Kidney epithelial cell (primary cell): ENCODE measurements around the gene GREB1. TPM values are rescaled to one million over a fixed set of nuclear protein-coding genes. Genes with fewer than 3 reads are reported as not detected.

Experiments used
- DNase-seq: peaks from one replicate; pipeline ENCODE4 v3.0.0-alpha.2; 2010; ENCODE audit warnings: low read depth
- H3K27me3 ChIP-seq: 2 replicates; pipeline ENCODE4 v1.6.0; 2011; ENCODE audit warnings: low read length; ENCODE audit not compliant: control insufficient read depth, insufficient read depth
- H3K36me3 ChIP-seq: 2 replicates; pipeline ENCODE4 v1.5.1; 2011; ENCODE audit warnings: low read length; ENCODE audit not compliant: control insufficient read depth, insufficient read depth
- H3K4me3 ChIP-seq: 2 replicates; pipeline ENCODE4 v1.5.1; 2011; ENCODE audit warnings: low read depth, mild to moderate bottlenecking, control low read depth, low read length
- CTCF ChIP-seq: IDR thresholded peaks from 2 replicates; pipeline ENCODE4 v1.5.1; 2011; ENCODE audit warnings: mild to moderate bottlenecking, moderate library complexity, low read length, control low read depth, inconsistent platforms; ENCODE audit not compliant: insufficient read depth, poor library complexity, severe bottlenecking
- total RNA-seq: library from RNA; depleted of rRNA; stranded (reverse); fragments of >200 nt; gene quantifications from 2 replicates; pipeline ENCODE4 v1.2.3, GENCODE V29; 2015

GREB1 gene
- total RNA-seq, 1 donor from 2014 or later: 2.8 TPM

GRCh38 chr2:11651856-11652548 is 118.2 kb downstream of the GREB1 start:
- TF ChIP-seq CTCF: no peak
- Histone ChIP-seq H3K36me3 (no peaks in the 10 kb centered on the region), H3K4me3 (no peak overlapping the region), H3K27me3 (no peaks in the 10 kb centered on the region)
- no peak for DNase-seq

GRCh38 chr2:11652553-11652952 is 118.7 kb downstream of the GREB1 start:
- DNase-seq: no peak
- Histone ChIP-seq H3K27me3 (no peaks in the 10 kb centered on the region), H3K36me3 (no peaks in the 10 kb centered on the region), H3K4me3 (no peak overlapping the region)
- TF ChIP-seq CTCF: no peak

GRCh38 chr2:11655495-11655894 is 121.7 kb downstream of the GREB1 start:
- TF ChIP-seq CTCF: no peak

GRCh38 chr2:11656252-11656651 is 122.4 kb downstream of the GREB1 start:
- Histone ChIP-seq H3K36me3 (no peaks in the 10 kb centered on the region), H3K27me3 (peaks cover 2% of the 10 kb centered on the region)

More at GRCh38 chr2:11655495-11655894, 121.7 kb downstream of the GREB1 start:
- DNase-seq: no peak
- Histone ChIP-seq H3K36me3 (no peaks in the 10 kb centered on the region), H3K27me3 (peaks cover 2% of the 10 kb centered on the region), H3K4me3 (no peak overlapping the region)

GRCh38 chr2:11656671-11657101 is 122.8 kb downstream of the GREB1 start:
- DNase-seq: no peak
- Histone ChIP-seq H3K27me3 (peaks cover 2% of the 10 kb centered on the region), H3K36me3 (no peaks in the 10 kb centered on the region), H3K4me3 (no peak overlapping the region)
- TF ChIP-seq CTCF: no peak

More at GRCh38 chr2:11656252-11656651, 122.4 kb downstream of the GREB1 start:
- no peak overlapping the region for H3K4me3 ChIP-seq
- no peak for DNase-seq
- no peak for TF ChIP-seq CTCF

GRCh38 chr2:11657195-11657594 is 123.3 kb downstream of the GREB1 start:
- Histone ChIP-seq H3K36me3 (no peaks in the 10 kb centered on the region), H3K4me3 (no peak overlapping the region), H3K27me3 (peaks cover 2% of the 10 kb centered on the region)
- TF ChIP-seq CTCF: no peak
- no peak for DNase-seq
